ENCODE results near the gene ANTXRL. TPM values are rescaled to one million over a fixed set of nuclear protein-coding genes. Genes with fewer than 3 reads are reported as not detected.
"Not testable (repeated sequence)": the region's sequence is repeated elsewhere in the genome, so short reads cannot be mapped to it uniquely, and the experiment has no call there.

The ANTXRL gene
- total RNA-seq, 1 donor from 2014 or later = not detected

DNA sequence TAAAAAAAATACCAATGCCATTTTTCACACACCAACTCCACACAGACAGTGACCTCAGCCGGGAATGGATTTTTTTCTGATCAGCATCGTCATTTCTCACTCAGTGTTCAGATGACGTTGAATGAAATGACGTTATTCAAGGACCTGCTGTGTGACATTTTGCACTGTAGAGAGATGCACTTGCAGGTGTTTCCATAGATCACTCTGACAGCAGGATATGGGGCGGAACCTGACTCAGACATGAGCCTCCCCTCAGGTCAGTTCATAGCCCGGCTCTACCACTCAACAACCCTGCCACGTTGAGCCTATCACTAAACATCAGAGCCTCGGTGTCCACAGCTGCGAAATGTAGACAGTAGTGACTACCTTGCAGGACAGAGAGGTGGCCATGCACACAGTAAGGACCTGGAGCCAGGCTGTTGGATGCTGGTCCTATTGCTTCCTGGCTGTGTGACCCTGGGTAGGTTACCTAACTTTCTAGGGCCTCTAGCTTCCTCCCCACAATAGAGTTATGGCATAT lies 41.4 kb upstream of the ANTXRL start:
- H3K4me1 Mint-ChIP-seq (ENCODE audit: low read depth, unreplicated experiment) = no peaks in the 10 kb centered on the region
- peaks cover 10% of the 10 kb centered on the region for H3K27me3 Mint-ChIP-seq (ENCODE audit: low read depth, unreplicated experiment)
- H3K4me3 Mint-ChIP-seq (ENCODE audit: unreplicated experiment) = no peak overlapping the region

DNA sequence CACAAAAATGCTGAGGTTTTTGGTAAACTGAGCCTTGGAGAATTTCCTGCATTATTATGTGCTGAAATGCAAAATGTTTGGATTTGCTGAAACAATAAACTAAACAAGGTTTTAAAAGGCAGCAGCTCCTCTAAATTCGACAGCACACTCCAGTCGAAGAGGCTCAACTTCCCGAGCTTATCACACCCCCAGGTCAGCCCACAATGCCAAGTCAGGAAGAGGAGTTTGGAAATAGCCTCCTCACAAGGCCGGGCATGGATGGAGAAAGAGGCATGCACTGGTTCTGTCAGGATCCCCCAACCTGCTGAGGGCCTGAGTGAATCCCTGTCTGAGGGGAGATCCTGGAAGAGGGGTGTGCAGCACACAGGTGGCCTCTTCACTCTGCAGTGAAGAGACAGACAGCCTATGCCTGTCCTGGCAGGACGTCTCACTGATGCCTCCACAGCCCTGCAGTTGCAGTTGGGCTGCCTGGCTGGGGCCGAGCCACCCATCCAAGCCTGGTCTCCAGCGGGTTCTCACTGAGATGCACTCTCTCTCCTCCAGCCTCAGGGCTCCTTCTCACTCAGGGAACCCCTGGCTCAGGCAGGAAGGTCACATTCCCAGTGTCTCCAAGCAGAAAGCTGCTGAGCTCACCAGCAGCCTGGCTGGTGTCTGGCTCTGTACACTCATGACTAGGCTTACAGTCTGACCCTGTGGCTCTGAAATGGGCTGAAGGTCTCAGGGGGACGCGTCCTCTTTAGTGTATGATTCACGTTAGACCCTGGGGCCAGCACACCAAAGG lies 40.2 kb upstream of the ANTXRL start:
- not testable (repeated sequence) for H3K36me3 ChIP-seq (ENCODE audit: insufficient read depth, low read length); H3K4me3 Mint-ChIP-seq (ENCODE audit: unreplicated experiment); DNase-seq (ENCODE audit: low read depth); H3K4me1 ChIP-seq (ENCODE audit: insufficient read depth, low read length); H3K4me2 ChIP-seq (ENCODE audit: low read length); H2AFZ ChIP-seq (ENCODE audit: low read depth, low read length); H3K9ac ChIP-seq (ENCODE audit: low read length); H3K9me3 Mint-ChIP-seq (ENCODE audit: unreplicated experiment); H3K9me3 ChIP-seq (ENCODE audit: insufficient read depth, low read depth, low read length); FAIRE-seq; H3K36me3 Mint-ChIP-seq (ENCODE audit: low read depth, unreplicated experiment); H3K4me1 Mint-ChIP-seq (ENCODE audit: low read depth, unreplicated experiment); H4K20me1 ChIP-seq (ENCODE audit: insufficient read depth, low read length); H3K27ac Mint-ChIP-seq (ENCODE audit: unreplicated experiment); H3K4me3 ChIP-seq (ENCODE audit: insufficient read depth, low read depth, low read length); H3K27ac ChIP-seq (ENCODE audit: low read depth, low read length); H3K79me2 ChIP-seq (ENCODE audit: insufficient read depth, low read length); H3K27me3 ChIP-seq (ENCODE audit: insufficient read depth, low read length)
- H3K27me3 Mint-ChIP-seq (ENCODE audit: low read depth, unreplicated experiment) = peaks cover 19% of the 10 kb centered on the region

More for the DNA sequence above, 41.4 kb upstream of the ANTXRL start:
- no peak for DNase-seq (ENCODE audit: low read depth)
- Mint-ChIP-seq H3K36me3 (ENCODE audit: low read depth, unreplicated experiment) (peaks cover 4% of the 10 kb centered on the region), H3K27ac (ENCODE audit: unreplicated experiment) (no peak overlapping the region), H3K9me3 (ENCODE audit: unreplicated experiment) (peaks cover 9% of the 10 kb centered on the region)
- Histone ChIP-seq H3K9ac (ENCODE audit: low read length) (no peak overlapping the region), H4K20me1 (ENCODE audit: insufficient read depth, low read length) (no peaks in the 10 kb centered on the region), H3K4me2 (ENCODE audit: low read length) (no peak overlapping the region), H3K9me3 (ENCODE audit: insufficient read depth, low read depth, low read length) (no peaks in the 10 kb centered on the region), H3K27me3 (ENCODE audit: insufficient read depth, low read length) (no peaks in the 10 kb centered on the region), H2AFZ (ENCODE audit: low read depth, low read length) (no peak overlapping the region), H3K79me2 (ENCODE audit: insufficient read depth, low read length) (no peaks in the 10 kb centered on the region), H3K36me3 (ENCODE audit: insufficient read depth, low read length) (no peaks in the 10 kb centered on the region), H3K4me1 (ENCODE audit: insufficient read depth, low read length) (no peaks in the 10 kb centered on the region), H3K4me3 (ENCODE audit: insufficient read depth, low read depth, low read length) (no peak overlapping the region), H3K27ac (ENCODE audit: low read depth, low read length) (no peak overlapping the region)
- TF ChIP-seq EZH2 (IDR thresholded peaks at IDR 0.05; ENCODE audit: insufficient read depth, low read length) = no peak
- TF ChIP-seq, protein P1, sequence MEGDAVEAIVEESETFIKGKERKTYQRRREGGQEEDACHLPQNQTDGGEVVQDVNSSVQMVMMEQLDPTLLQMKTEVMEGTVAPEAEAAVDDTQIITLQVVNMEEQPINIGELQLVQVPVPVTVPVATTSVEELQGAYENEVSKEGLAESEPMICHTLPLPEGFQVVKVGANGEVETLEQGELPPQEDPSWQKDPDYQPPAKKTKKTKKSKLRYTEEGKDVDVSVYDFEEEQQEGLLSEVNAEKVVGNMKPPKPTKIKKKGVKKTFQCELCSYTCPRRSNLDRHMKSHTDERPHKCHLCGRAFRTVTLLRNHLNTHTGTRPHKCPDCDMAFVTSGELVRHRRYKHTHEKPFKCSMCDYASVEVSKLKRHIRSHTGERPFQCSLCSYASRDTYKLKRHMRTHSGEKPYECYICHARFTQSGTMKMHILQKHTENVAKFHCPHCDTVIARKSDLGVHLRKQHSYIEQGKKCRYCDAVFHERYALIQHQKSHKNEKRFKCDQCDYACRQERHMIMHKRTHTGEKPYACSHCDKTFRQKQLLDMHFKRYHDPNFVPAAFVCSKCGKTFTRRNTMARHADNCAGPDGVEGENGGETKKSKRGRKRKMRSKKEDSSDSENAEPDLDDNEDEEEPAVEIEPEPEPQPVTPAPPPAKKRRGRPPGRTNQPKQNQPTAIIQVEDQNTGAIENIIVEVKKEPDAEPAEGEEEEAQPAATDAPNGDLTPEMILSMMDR (IDR thresholded peaks at IDR 0.05; ENCODE audit: insufficient read depth, low read depth, low read length) = no peak
- FAIRE-seq = no peak

DNA sequence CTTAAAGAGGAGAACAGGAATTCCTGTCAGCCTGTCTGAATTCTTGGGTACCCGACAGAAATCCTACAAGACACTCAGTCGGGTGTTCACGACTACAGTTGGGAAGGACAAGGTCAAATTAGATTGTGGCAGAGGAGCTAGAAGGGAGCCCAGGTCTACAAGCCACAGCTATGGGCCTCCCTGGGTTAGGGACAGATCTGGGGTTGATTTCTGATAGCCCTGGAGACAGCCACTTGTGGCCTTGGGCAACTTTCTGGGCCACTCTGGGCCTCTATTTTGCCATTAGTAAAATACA lies 39.7 kb upstream of the ANTXRL start:
- TF ChIP-seq, protein P1 (IDR thresholded peaks at IDR 0.05; ENCODE audit: insufficient read depth, low read depth, low read length) = no peak
- no peak for TF ChIP-seq EZH2 (IDR thresholded peaks at IDR 0.05; ENCODE audit: insufficient read depth, low read length)
- H3K4me2 ChIP-seq (ENCODE audit: low read length) = no peak overlapping the region
- no peaks in the 10 kb centered on the region for H3K27me3 ChIP-seq (ENCODE audit: insufficient read depth, low read length)
- FAIRE-seq = no peak
- Mint-ChIP-seq H3K4me1 (ENCODE audit: low read depth, unreplicated experiment) (no peaks in the 10 kb centered on the region), H3K9me3 (ENCODE audit: unreplicated experiment) (peaks cover 5% of the 10 kb centered on the region), H3K4me3 (ENCODE audit: unreplicated experiment) (no peak overlapping the region), H3K27me3 (ENCODE audit: low read depth, unreplicated experiment) (peaks cover 23% of the 10 kb centered on the region), H3K27ac (ENCODE audit: unreplicated experiment) (no peak overlapping the region), H3K36me3 (ENCODE audit: low read depth, unreplicated experiment) (peaks cover 1% of the 10 kb centered on the region)
- H2AFZ ChIP-seq (ENCODE audit: low read depth, low read length) = no peak overlapping the region
- no peaks in the 10 kb centered on the region for H3K79me2 ChIP-seq (ENCODE audit: insufficient read depth, low read length)
- no peak for DNase-seq (ENCODE audit: low read depth)
- H3K27ac ChIP-seq (ENCODE audit: low read depth, low read length) = no peak overlapping the region
- no peak overlapping the region for H3K4me3 ChIP-seq (ENCODE audit: insufficient read depth, low read depth, low read length)
- no peak overlapping the region for H3K9ac ChIP-seq (ENCODE audit: low read length)
- no peaks in the 10 kb centered on the region for H3K36me3 ChIP-seq (ENCODE audit: insufficient read depth, low read length)
- no peaks in the 10 kb centered on the region for H3K4me1 ChIP-seq (ENCODE audit: insufficient read depth, low read length)
- no peaks in the 10 kb centered on the region for H3K9me3 ChIP-seq (ENCODE audit: insufficient read depth, low read depth, low read length)
- H4K20me1 ChIP-seq (ENCODE audit: insufficient read depth, low read length) = no peaks in the 10 kb centered on the region

All from astrocyte (in vitro differentiated cells and primary cell).